ENCODE data around the gene ANK2.

Gene ANK2

DNA sequence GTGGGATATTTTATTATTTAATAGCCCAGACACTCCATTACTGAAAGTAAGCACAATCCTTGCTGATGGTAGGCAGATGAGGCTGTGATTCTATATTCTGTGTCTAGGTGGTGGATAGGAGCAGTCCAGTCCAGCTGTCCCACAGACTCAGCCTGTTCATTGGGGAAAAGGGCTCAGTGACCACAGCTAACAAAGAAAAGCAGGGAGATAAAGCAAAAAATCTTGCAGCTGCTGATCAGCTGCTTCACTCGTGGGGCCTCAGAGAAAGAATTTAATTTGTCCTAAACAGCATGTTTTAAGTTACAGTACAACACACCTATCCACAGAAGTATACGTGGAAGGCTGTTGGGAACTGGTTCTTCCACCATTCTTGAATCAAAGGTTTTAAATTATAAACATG, 40.7 kb upstream of the ANK2 start:
- H3K4me1 ChIP-seq (ENCODE audit: insufficient read depth, low read length, severe bottlenecking) = no peaks in the 10 kb centered on the region
- no peak overlapping the region for H3K4me3 ChIP-seq (ENCODE audit: low read depth, low read length, poor library complexity, severe bottlenecking)
- H3F3A ChIP-seq (ENCODE audit: insufficient read depth, low read length) = no peaks in the 10 kb centered on the region
- no peaks in the 10 kb centered on the region for H3K36me3 ChIP-seq (ENCODE audit: insufficient read depth, low read length)
- H3K9ac ChIP-seq (ENCODE audit: low read length) = no peak overlapping the region
- no peaks in the 10 kb centered on the region for H3K79me2 ChIP-seq (ENCODE audit: insufficient read depth, low read length)
- H3K9me3 ChIP-seq (ENCODE audit: low read length) = no peaks in the 10 kb centered on the region
- H3K9me2 ChIP-seq (ENCODE audit: low read depth, low read length) = no peaks in the 10 kb centered on the region
- no peaks in the 10 kb centered on the region for H3K27me3 ChIP-seq (ENCODE audit: insufficient read depth, low read length)
- H4K20me1 ChIP-seq (ENCODE audit: insufficient read depth, low read length) = no peaks in the 10 kb centered on the region
- TF ChIP-seq, protein P1, sequence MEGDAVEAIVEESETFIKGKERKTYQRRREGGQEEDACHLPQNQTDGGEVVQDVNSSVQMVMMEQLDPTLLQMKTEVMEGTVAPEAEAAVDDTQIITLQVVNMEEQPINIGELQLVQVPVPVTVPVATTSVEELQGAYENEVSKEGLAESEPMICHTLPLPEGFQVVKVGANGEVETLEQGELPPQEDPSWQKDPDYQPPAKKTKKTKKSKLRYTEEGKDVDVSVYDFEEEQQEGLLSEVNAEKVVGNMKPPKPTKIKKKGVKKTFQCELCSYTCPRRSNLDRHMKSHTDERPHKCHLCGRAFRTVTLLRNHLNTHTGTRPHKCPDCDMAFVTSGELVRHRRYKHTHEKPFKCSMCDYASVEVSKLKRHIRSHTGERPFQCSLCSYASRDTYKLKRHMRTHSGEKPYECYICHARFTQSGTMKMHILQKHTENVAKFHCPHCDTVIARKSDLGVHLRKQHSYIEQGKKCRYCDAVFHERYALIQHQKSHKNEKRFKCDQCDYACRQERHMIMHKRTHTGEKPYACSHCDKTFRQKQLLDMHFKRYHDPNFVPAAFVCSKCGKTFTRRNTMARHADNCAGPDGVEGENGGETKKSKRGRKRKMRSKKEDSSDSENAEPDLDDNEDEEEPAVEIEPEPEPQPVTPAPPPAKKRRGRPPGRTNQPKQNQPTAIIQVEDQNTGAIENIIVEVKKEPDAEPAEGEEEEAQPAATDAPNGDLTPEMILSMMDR (IDR thresholded peaks at IDR 0.05; ENCODE audit: low read length) = no peak
- TF ChIP-seq EZH2 (IDR thresholded peaks at IDR 0.05; ENCODE audit: borderline replicate concordance, low read length) = no peak
- H3K4me2 ChIP-seq (ENCODE audit: low read length) = no peak overlapping the region
- no peak overlapping the region for H3K27ac ChIP-seq (ENCODE audit: low read depth, low read length, poor library complexity, severe bottlenecking)
- no peak overlapping the region for H2AFZ ChIP-seq (ENCODE audit: low read length)

DNA sequence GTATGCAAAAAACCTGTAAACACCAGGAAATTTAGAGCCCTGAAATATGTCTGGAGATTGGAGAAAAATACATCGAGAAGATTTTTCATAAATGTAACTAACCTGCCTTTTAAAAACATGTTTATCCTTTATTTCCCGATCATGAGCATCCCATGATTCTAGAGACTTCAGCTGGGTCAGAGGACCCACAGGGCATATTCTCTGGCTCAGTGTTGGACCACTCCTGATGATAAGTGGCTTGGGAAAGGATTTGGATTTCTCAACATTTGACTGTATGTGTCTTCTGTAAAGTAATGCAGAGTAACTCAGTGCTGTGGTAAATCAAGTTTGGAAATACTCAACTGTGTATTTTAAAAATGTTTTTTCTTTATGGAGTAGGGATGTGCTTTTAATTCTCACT, 40.0 kb upstream of the ANK2 start:
- no peaks in the 10 kb centered on the region for H3K9me3 ChIP-seq (ENCODE audit: low read length)
- no peaks in the 10 kb centered on the region for H3K36me3 ChIP-seq (ENCODE audit: insufficient read depth, low read length)
- TF ChIP-seq EZH2 (IDR thresholded peaks at IDR 0.05; ENCODE audit: borderline replicate concordance, low read length) = no peak
- H2AFZ ChIP-seq (ENCODE audit: low read length) = no peak overlapping the region
- H3F3A ChIP-seq (ENCODE audit: insufficient read depth, low read length) = no peaks in the 10 kb centered on the region
- no peaks in the 10 kb centered on the region for H3K9me2 ChIP-seq (ENCODE audit: low read depth, low read length)
- H3K27me3 ChIP-seq (ENCODE audit: insufficient read depth, low read length) = no peaks in the 10 kb centered on the region
- no peak overlapping the region for H3K9ac ChIP-seq (ENCODE audit: low read length)
- no peaks in the 10 kb centered on the region for H3K4me1 ChIP-seq (ENCODE audit: insufficient read depth, low read length, severe bottlenecking)
- H3K4me3 ChIP-seq (ENCODE audit: low read depth, low read length, poor library complexity, severe bottlenecking) = no peak overlapping the region
- no peak overlapping the region for H3K27ac ChIP-seq (ENCODE audit: low read depth, low read length, poor library complexity, severe bottlenecking)
- H4K20me1 ChIP-seq (ENCODE audit: insufficient read depth, low read length) = no peaks in the 10 kb centered on the region
- H3K4me2 ChIP-seq (ENCODE audit: low read length) = no peak overlapping the region
- H3K79me2 ChIP-seq (ENCODE audit: insufficient read depth, low read length) = no peaks in the 10 kb centered on the region

DNA sequence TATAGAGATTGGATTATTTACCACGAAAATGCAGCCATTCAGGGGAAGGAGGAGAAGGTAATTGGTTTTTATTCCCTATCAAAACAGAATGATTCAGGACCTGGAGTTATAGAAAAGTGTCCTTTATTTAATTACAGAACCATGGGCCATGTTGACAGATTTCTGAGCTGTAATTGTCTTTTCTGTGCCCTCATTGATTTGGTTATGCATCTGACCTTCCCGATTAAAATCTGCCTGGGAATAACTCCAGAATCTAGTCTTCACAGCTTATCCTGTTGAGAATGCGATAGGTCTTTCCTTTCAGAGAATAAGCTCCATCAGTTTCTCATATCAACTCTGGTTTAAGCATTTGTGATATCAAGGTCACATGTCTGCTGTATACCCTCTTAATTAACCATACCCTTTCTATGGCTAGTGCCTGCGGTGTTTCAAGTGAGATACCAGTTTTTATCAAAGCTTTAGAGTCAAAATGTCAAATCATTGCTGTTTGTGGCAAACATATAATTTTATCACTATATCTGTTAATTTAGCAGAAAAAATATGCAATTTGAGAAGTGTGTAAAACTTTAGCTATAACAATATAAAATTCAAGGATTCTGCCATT, 37.2 kb upstream of the ANK2 start:
- Histone ChIP-seq H3K79me2 (ENCODE audit: insufficient read depth, low read length) (no peaks in the 10 kb centered on the region), H3K36me3 (ENCODE audit: insufficient read depth, low read length) (no peaks in the 10 kb centered on the region), H3K9ac (ENCODE audit: low read length) (no peak overlapping the region), H3F3A (ENCODE audit: insufficient read depth, low read length) (no peaks in the 10 kb centered on the region), H3K27ac (ENCODE audit: low read depth, low read length, poor library complexity, severe bottlenecking) (no peak overlapping the region), H3K4me3 (ENCODE audit: low read depth, low read length, poor library complexity, severe bottlenecking) (no peak overlapping the region), H3K9me2 (ENCODE audit: low read depth, low read length) (no peaks in the 10 kb centered on the region), H3K9me3 (ENCODE audit: low read length) (no peaks in the 10 kb centered on the region), H3K27me3 (ENCODE audit: insufficient read depth, low read length) (no peaks in the 10 kb centered on the region), H4K20me1 (ENCODE audit: insufficient read depth, low read length) (no peaks in the 10 kb centered on the region), H3K4me1 (ENCODE audit: insufficient read depth, low read length, severe bottlenecking) (no peaks in the 10 kb centered on the region), H2AFZ (ENCODE audit: low read length) (no peak overlapping the region), H3K4me2 (ENCODE audit: low read length) (no peak overlapping the region)
- no peak for TF ChIP-seq EZH2 (IDR thresholded peaks at IDR 0.05; ENCODE audit: borderline replicate concordance, low read length)
- TF ChIP-seq, protein P1 (IDR thresholded peaks at IDR 0.05; ENCODE audit: low read length) = no peak

- H3K9me3 ChIP-seq (ENCODE audit: low read length) = no peaks in the 10 kb centered on the region
- no peak overlapping the region for H3K9ac ChIP-seq (ENCODE audit: low read length)
- no peaks in the 10 kb centered on the region for H3K79me2 ChIP-seq (ENCODE audit: insufficient read depth, low read length)
- H3K9me2 ChIP-seq (ENCODE audit: low read depth, low read length) = no peaks in the 10 kb centered on the region
- no peaks in the 10 kb centered on the region for H3K4me1 ChIP-seq (ENCODE audit: insufficient read depth, low read length, severe bottlenecking)
- no peak overlapping the region for H3K4me3 ChIP-seq (ENCODE audit: low read depth, low read length, poor library complexity, severe bottlenecking)
- H3F3A ChIP-seq (ENCODE audit: insufficient read depth, low read length) = no peaks in the 10 kb centered on the region
- no peaks in the 10 kb centered on the region for H4K20me1 ChIP-seq (ENCODE audit: insufficient read depth, low read length)
- H3K4me2 ChIP-seq (ENCODE audit: low read length) = no peak overlapping the region
- no peaks in the 10 kb centered on the region for H3K27me3 ChIP-seq (ENCODE audit: insufficient read depth, low read length)
- H2AFZ ChIP-seq (ENCODE audit: low read length) = no peak overlapping the region
- no peak for TF ChIP-seq EZH2 (IDR thresholded peaks at IDR 0.05; ENCODE audit: borderline replicate concordance, low read length)
- TF ChIP-seq, protein P1 (IDR thresholded peaks at IDR 0.05; ENCODE audit: low read length) = no peak
- H3K36me3 ChIP-seq (ENCODE audit: insufficient read depth, low read length) = no peaks in the 10 kb centered on the region
- H3K27ac ChIP-seq (ENCODE audit: low read depth, low read length, poor library complexity, severe bottlenecking) = no peak overlapping the region
Observed at GRCh38 chr4:113012786-113013185, 36.7 kb upstream of the ANK2 start.

All from OCI-LY1 (cell line).